Measurements from ENCODE around the gene JARID2.

Gene JARID2

DNA sequence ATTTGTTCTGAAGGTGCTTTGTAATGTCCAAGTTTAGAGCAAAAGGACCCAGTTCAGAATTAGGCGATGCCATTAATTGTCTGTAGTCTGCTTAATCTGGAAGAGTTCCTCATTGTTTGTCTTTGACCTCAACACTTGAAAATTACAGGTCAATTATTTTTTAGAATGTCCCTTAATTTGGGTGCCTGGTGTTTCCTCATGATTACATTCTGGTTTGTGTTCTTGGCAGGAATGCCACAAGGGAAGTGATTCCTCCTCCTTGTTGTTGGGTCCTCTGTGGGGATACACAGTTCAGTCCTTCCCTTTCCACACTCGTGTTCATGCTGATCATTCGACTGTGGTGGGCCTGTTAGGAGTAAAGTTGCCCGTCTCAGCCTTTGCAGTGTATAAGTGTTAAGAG lies 207.3 kb downstream of the JARID2 start:
- POLR2A ChIA-PET, result no interaction called here
- no peak for DNase-seq (ENCODE audit: low read depth, low spot score)
- CTCF ChIA-PET, result no interaction called here
- H3K4me3 ChIP-seq (ENCODE audit: low read depth, low read length), result no peak overlapping the region
- TF ChIP-seq, protein P1, sequence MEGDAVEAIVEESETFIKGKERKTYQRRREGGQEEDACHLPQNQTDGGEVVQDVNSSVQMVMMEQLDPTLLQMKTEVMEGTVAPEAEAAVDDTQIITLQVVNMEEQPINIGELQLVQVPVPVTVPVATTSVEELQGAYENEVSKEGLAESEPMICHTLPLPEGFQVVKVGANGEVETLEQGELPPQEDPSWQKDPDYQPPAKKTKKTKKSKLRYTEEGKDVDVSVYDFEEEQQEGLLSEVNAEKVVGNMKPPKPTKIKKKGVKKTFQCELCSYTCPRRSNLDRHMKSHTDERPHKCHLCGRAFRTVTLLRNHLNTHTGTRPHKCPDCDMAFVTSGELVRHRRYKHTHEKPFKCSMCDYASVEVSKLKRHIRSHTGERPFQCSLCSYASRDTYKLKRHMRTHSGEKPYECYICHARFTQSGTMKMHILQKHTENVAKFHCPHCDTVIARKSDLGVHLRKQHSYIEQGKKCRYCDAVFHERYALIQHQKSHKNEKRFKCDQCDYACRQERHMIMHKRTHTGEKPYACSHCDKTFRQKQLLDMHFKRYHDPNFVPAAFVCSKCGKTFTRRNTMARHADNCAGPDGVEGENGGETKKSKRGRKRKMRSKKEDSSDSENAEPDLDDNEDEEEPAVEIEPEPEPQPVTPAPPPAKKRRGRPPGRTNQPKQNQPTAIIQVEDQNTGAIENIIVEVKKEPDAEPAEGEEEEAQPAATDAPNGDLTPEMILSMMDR (IDR thresholded peaks at IDR 0.05; ENCODE audit: insufficient read depth, low read length, missing control alignments), result no peak

DNA sequence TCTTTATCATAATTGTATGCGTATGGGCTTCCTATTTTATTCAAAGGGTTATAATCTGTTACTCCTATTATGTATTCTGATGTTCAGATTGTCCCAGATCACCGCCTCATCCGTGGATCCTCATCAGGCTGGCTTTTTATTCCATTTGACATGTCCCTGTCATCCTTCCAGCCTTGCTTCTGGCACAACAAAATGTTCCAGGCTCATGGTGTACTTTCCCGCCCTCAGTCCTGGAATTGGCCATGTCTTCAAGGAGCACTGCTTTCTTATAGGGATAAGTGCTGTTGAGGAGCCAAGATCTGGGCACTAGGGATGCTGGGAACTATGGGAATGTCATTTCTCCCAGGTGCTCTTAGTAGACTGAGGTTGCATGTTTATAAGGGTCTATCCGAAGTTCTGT lies 207.8 kb downstream of the JARID2 start:
- ChIA-PET POLR2A (no interaction called here), CTCF (no interaction called here)
- TF ChIP-seq, protein P1 (IDR thresholded peaks at IDR 0.05; ENCODE audit: insufficient read depth, low read length, missing control alignments), result no peak
- no peak overlapping the region for H3K4me3 ChIP-seq (ENCODE audit: low read depth, low read length)
- no peak for DNase-seq (ENCODE audit: low read depth, low spot score)

DNA sequence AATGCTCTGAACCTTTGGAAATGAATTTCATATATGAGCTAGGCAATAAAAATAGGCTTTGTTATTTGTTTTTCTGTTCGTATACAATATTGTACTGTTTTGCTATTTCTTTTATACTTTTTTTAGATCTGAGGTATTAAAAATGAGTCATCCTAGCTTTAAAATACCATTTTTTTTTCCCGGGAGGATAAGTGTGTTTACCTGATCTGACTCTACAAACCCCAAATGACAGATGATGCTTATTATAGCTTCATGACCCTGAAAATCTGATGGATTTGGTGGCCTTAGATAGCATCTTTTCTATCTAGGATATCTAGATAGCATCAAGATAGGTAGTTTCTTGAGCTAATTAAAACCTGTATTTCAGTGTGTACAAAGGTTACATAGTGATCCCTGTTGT lies 210.6 kb downstream of the JARID2 start:
- ChIA-PET CTCF (interaction anchor here (0.8 to 3.7 kb wide), 3 partner anchors 7 to 15 kb away, joined by 3 to 17 read pairs (median 4); no protein-coding TSS in a partner anchor), POLR2A (no interaction called here)
- TF ChIP-seq, protein P1 (IDR thresholded peaks at IDR 0.05; ENCODE audit: insufficient read depth, low read length, missing control alignments), result no peak
- H3K4me3 ChIP-seq (ENCODE audit: low read depth, low read length), result no peak overlapping the region
- DNase-seq (ENCODE audit: low read depth, low spot score), result no peak

DNA sequence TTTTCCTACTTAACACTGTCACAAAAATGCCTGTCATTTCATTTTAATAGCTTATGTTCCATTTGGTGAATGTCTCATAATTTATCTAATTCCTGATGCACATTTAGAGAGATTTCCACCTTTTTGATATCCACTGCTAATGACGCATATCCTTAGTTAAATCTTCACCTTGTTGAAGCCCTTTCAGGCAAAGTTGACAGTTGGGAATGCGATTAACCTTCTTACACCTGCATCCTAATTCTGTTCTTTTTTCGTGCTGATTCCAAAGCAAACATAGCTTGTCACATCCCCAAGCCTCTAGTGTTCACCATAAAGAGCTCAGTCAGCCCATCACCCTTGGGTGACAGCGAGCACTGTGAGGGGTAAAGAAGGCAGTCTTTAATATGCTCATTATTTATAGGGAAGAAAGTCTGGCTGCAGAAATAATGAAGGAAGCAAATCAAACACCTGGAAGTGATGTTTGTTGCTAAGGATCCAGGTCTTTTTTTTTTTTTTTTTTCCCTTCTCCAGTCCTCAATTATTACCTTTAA lies 211.3 kb downstream of the JARID2 start:
- TF ChIP-seq, protein P1 (IDR thresholded peaks at IDR 0.05; ENCODE audit: insufficient read depth, low read length, missing control alignments), result no peak
- POLR2A ChIA-PET, result no interaction called here
- CTCF ChIA-PET, result interaction anchor here (0.8 to 3.7 kb wide), 3 partner anchors 8 to 16 kb away, joined by 3 to 17 read pairs (median 4); no protein-coding TSS in a partner anchor
- DNase-seq (ENCODE audit: low read depth, low spot score), result no peak
- no peak overlapping the region for H3K4me3 ChIP-seq (ENCODE audit: low read depth, low read length)

DNA sequence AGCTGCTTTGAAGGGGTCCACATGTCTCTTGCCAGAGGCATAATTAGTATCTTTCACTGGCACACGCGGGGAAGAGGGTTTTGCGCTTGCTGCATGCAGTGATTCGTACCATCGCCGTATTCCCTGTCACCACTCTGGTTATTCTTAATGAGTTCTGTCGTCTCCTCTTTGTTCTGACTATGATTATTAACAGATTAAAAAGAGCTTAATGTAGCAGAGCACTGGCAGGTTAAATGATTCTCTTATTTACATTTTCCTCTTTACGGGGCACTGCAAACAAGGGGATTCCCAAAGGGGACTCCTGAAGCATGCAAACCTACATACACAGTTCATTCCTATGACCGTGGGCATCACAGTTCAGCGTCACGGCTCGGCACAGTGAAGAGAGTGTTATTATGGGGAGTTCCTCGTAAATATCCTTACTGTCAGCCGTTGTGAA lies 212.2 kb downstream of the JARID2 start:
- ChIA-PET POLR2A (no interaction called here), CTCF (interaction anchor here (3.7 kb wide), 1 partner anchor 17 kb away, joined by 17 read pairs; no protein-coding TSS in a partner anchor)
- no peak overlapping the region for H3K4me3 ChIP-seq (ENCODE audit: low read depth, low read length)
- no peak for DNase-seq (ENCODE audit: low read depth, low spot score)
- TF ChIP-seq, protein P1 (IDR thresholded peaks at IDR 0.05; ENCODE audit: insufficient read depth, low read length, missing control alignments), result no peak

DNA sequence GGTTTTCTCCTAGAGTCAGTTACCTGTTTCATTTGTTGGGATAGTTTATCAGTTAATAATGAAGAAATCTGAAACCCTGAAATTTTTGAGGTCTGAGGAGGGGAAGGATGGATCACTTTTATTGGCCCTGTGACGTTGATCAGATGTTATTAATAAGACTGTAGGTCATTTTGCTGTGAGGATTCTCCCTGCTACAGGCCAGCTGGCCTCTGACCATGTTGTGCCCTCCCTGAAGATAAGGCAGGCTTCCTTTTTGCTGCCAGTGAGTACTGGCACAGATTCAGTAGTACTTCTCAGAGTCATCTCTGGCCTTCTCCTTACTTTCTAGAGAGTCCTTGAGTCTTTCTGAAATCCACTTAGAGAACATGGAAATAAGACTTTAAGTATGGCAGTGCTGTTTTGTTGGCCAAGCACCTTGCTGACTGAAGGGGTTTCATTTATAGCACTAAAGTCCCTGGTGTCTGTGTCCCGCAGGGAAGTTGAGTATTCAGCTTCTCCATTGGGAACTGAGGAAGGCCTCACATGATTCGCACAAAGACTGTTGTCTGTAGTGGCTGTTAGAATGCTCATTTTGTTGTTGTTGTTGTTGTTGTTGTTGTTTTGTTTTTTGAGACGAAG lies 214.3 kb downstream of the JARID2 start:
- no peak for DNase-seq (ENCODE audit: low read depth, low spot score)
- no peak overlapping the region for H3K4me3 ChIP-seq (ENCODE audit: low read depth, low read length)
- ChIA-PET CTCF (interaction anchor here (1.2 kb wide), 1 partner anchor 16 kb away, joined by 4 read pairs; no protein-coding TSS in a partner anchor), POLR2A (no interaction called here)
- TF ChIP-seq, protein P1 (IDR thresholded peaks at IDR 0.05; ENCODE audit: insufficient read depth, low read length, missing control alignments), result no peak
